ENCODE measurements around the gene WDR18. TPM values are rescaled to one million over a fixed set of nuclear protein-coding genes. Genes with fewer than 3 reads are reported as not detected.
A peak's percentile ranks its signal among the peaks of the same experiment; 100 is the strongest.

Gene WDR18
- total RNA-seq, 6 experiments from 2014 or later, result 47.5 to 55.8 (median 51.3) TPM

GRCh38 chr19:1017115-1017905 lies 33.2 kb downstream of the WDR18 start:
- no peaks in the 10 kb centered on the region; the same call in none of the 2 replicates for H3K27me3 Mint-ChIP-seq (ENCODE audit: insufficient read depth)
- H3K9me3 Mint-ChIP-seq, result peaks cover 4% of the 10 kb centered on the region; the same call in 1 of the 2 replicates
- H3K27ac Mint-ChIP-seq, result peak overlapping the region; percentile 97
- peaks cover 31% of the 10 kb centered on the region for H3K4me1 Mint-ChIP-seq (ENCODE audit: low read depth)
- H3K36me3 Mint-ChIP-seq (ENCODE audit: low read depth), result no peaks in the 10 kb centered on the region
- no peak for TF ChIP-seq CTCF (IDR thresholded peaks at IDR 0.05)
- H3K4me3 Mint-ChIP-seq, result peak overlapping the region; percentile 84
- DNase-seq, result no peak

DNA sequence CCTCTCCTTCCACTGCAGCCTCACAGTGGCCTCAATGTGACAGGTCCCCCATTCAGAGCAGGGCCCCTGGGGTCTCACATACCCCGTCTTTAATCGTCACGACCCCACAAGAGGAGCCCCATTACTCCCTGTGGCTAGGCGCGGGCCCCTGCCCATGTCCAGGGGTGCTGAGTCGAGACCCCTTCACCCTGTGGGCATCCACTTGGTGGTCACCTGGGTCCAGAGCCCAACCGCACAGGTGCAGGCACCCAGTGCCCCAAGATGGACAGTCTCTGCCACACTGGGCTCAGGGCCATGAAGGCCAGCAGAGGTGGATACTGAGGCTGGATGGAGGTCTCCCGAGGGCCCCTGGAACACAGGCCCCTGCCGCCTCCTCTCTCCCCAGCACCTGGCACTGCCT lies 33.8 kb downstream of the WDR18 start:
- H3K9me3 Mint-ChIP-seq, result peaks cover 4% of the 10 kb centered on the region; the same call in 1 of the 2 replicates
- TF ChIP-seq CTCF (IDR thresholded peaks at IDR 0.05), result no peak
- DNase-seq, result no peak
- peak overlapping the region; percentile 84 for H3K4me3 Mint-ChIP-seq
- H3K36me3 Mint-ChIP-seq (ENCODE audit: low read depth), result no peaks in the 10 kb centered on the region
- peak overlapping the region; percentile 97; the same call in 1 of the 2 replicates for H3K27ac Mint-ChIP-seq
- no peaks in the 10 kb centered on the region; the same call in none of the 2 replicates for H3K27me3 Mint-ChIP-seq (ENCODE audit: insufficient read depth)
- peaks cover 31% of the 10 kb centered on the region for H3K4me1 Mint-ChIP-seq (ENCODE audit: low read depth)

- Mint-ChIP-seq H3K9me3 (peaks cover 4% of the 10 kb centered on the region; the same call in 1 of the 2 replicates), H3K27me3 (ENCODE audit: insufficient read depth) (no peaks in the 10 kb centered on the region; the same call in none of the 2 replicates), H3K36me3 (ENCODE audit: low read depth) (no peaks in the 10 kb centered on the region), H3K27ac (peak overlapping the region; percentile 73; the same call in 1 of the 2 replicates), H3K4me3 (peak overlapping the region; percentile 93), H3K4me1 (ENCODE audit: low read depth) (peaks cover 31% of the 10 kb centered on the region)
- no peak for DNase-seq
- no peak for TF ChIP-seq CTCF (IDR thresholded peaks at IDR 0.05)
Measured at GRCh38 chr19:1018393-1018792, 34.2 kb downstream of the WDR18 start.

- peak overlapping the region; percentile 73 for H3K27ac Mint-ChIP-seq
- no peak for DNase-seq
- H3K9me3 Mint-ChIP-seq, result peaks cover 4% of the 10 kb centered on the region; the same call in 1 of the 2 replicates
- no peaks in the 10 kb centered on the region for H3K36me3 Mint-ChIP-seq (ENCODE audit: low read depth)
- no peaks in the 10 kb centered on the region; the same call in none of the 2 replicates for H3K27me3 Mint-ChIP-seq (ENCODE audit: insufficient read depth)
- peak overlapping the region; percentile 93 for H3K4me3 Mint-ChIP-seq
- TF ChIP-seq CTCF (IDR thresholded peaks at IDR 0.05), result no peak
- peaks cover 31% of the 10 kb centered on the region for H3K4me1 Mint-ChIP-seq (ENCODE audit: low read depth)
Measured at GRCh38 chr19:1018932-1019615, 34.9 kb downstream of the WDR18 start.

DNA sequence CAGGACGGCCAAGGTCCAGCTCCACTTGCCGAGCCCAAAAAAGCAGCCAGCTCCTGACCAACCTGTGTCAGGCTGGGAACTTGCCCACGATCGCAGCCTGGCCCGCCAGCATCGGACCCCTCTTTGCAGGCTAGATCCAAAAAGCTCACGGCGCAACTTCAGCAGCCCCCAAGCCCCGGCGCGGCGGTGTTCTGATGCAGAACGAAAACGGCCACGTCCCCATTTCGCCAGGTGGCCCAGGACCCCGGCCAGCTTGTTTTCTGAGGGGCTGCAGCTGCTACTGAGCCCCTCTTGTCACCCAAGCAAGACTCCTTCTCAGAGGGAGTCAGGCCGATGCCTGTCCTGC lies 35.4 kb downstream of the WDR18 start:
- no peak for TF ChIP-seq CTCF (IDR thresholded peaks at IDR 0.05)
- peaks cover 31% of the 10 kb centered on the region for H3K4me1 Mint-ChIP-seq (ENCODE audit: low read depth)
- H3K27ac Mint-ChIP-seq, result peak overlapping the region; percentile 81

More for the DNA sequence above, 35.4 kb downstream of the WDR18 start:
- DNase-seq, result no peak
- H3K27me3 Mint-ChIP-seq (ENCODE audit: insufficient read depth), result no peaks in the 10 kb centered on the region; the same call in none of the 2 replicates
- no peaks in the 10 kb centered on the region for H3K36me3 Mint-ChIP-seq (ENCODE audit: low read depth)
- peaks cover 4% of the 10 kb centered on the region; the same call in 1 of the 2 replicates for H3K9me3 Mint-ChIP-seq
- peak overlapping the region; percentile 93 for H3K4me3 Mint-ChIP-seq

All from HFFc6 (cell line).